ENCODE data around the gene INTS7. TPM values are rescaled to one million over a fixed set of nuclear protein-coding genes. Genes with fewer than 3 reads are reported as not detected.

INTS7 gene, protein sequence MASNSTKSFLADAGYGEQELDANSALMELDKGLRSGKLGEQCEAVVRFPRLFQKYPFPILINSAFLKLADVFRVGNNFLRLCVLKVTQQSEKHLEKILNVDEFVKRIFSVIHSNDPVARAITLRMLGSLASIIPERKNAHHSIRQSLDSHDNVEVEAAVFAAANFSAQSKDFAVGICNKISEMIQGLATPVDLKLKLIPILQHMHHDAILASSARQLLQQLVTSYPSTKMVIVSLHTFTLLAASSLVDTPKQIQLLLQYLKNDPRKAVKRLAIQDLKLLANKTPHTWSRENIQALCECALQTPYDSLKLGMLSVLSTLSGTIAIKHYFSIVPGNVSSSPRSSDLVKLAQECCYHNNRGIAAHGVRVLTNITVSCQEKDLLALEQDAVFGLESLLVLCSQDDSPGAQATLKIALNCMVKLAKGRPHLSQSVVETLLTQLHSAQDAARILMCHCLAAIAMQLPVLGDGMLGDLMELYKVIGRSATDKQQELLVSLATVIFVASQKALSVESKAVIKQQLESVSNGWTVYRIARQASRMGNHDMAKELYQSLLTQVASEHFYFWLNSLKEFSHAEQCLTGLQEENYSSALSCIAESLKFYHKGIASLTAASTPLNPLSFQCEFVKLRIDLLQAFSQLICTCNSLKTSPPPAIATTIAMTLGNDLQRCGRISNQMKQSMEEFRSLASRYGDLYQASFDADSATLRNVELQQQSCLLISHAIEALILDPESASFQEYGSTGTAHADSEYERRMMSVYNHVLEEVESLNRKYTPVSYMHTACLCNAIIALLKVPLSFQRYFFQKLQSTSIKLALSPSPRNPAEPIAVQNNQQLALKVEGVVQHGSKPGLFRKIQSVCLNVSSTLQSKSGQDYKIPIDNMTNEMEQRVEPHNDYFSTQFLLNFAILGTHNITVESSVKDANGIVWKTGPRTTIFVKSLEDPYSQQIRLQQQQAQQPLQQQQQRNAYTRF
- total RNA-seq, result 15.3 and 19.4 TPM in 2 replicates

DNA sequence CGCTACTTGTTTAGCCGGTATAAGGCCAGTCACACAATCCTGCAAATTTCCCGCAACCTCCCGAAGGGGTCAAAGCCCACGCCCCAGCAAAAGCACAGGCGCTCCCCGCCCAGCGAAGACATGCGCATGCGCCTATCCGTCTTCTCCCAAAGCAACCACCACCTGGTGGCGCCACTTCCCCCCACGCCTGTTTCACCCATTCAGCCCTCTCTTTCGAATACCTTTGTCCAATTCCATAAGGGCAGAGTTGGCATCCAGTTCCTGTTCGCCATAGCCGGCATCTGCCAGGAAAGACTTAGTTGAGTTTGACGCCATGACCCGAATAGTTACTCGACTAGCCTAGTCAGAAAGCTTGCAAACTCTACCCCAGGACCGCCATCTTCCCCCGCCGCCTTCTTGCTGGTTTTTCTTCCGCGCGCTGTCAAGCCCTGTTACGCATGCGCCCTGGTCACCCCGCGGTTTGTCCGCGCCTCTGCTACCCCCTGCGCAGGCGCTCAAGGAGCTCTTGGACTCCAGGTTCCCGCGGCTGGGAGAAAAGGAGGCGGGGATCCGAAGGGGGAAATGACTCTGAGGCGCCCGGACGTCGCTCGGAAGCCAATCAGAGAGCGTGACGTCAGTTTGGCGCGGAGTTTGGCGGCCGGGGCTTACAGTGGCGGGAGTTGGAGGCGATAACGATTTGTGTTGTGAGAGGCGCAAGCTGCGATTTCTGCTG is at the start of gene INTS7, which contains the start of gene DTL:
INTS7 (minus strand) TSS at position 435 of the 712 bp plus-strand sequence; CDS start at position 315, 120 bp downstream.
DTL (plus strand) TSS at position 626 of the 712 bp plus-strand sequence. CDS start 143 bp downstream, outside the sequence.

Other genes starting within 250 kb of the INTS7 start
- gene LPGAT1, start 204.8 kb downstream of the INTS7 start, total RNA-seq, result 27.1 and 48.5 TPM in 2 replicates
- gene DTL, start 191 bp upstream of the INTS7 start, total RNA-seq, result 5.2 and 15.3 TPM in 2 replicates
- 25.7 and 35.1 TPM in 2 replicates for gene PPP2R5A, start 249.9 kb upstream of the INTS7 start, total RNA-seq